ENCODE results near the gene TUSC2. TPM values are rescaled to one million over a fixed set of nuclear protein-coding genes. Genes with fewer than 3 reads are reported as not detected.

TUSC2 gene
- total and polyA plus RNA-seq, 2 of the 13 experiments (the other 11 are each of a cell fraction or from before 2014, with no cell fraction given): 36.7 to 39.1 TPM

- no peak for TF ChIP-seq MAFK (conservative IDR thresholded peaks at IDR 0.05 in 1 of 2, IDR thresholded peaks at IDR 0.05 in 1 of 2; ENCODE audit: low read length in 2 of 2)
- TF ChIP-seq FOXJ3 (CRISPR knock-in tag; IDR thresholded peaks at IDR 0.05; ENCODE audit: borderline replicate concordance): no peak
- TF ChIP-seq ATF1 (CRISPR knock-in tag; IDR thresholded peaks at IDR 0.05): no peak
- no peak for TF ChIP-seq TIGD3 (CRISPR knock-in tag; IDR thresholded peaks at IDR 0.05; ENCODE audit: borderline replicate concordance)
- TF ChIP-seq BHLHE40 (IDR thresholded peaks at IDR 0.05; ENCODE audit: low read length): no peak
- no peak for TF ChIP-seq NFYC (CRISPR knock-in tag; IDR thresholded peaks at IDR 0.05)
- no peak for TF ChIP-seq SP140L (CRISPR knock-in tag; IDR thresholded peaks at IDR 0.05; ENCODE audit: borderline replicate concordance)
- TF ChIP-seq GTF3A (CRISPR knock-in tag; conservative IDR thresholded peaks at IDR 0.05): no peak
- no peak for TF ChIP-seq RERE (CRISPR knock-in tag; IDR thresholded peaks at IDR 0.05; ENCODE audit: low read depth)
- TF ChIP-seq XBP1 (CRISPR knock-in tag; IDR thresholded peaks at IDR 0.05): no peak
- TF ChIP-seq PHB2 (IDR thresholded peaks at IDR 0.05; ENCODE audit: partially characterized antibody): no peak
- no peak for TF ChIP-seq ZBTB33 (CRISPR knock-in tag; IDR thresholded peaks at IDR 0.05)
- peak; percentile 43; the same call in 1 of the 2 replicates for TF ChIP-seq MXD1 (CRISPR knock-in tag; IDR thresholded peaks at IDR 0.05)
- TF ChIP-seq SPEN (CRISPR knock-in tag; IDR thresholded peaks at IDR 0.05; ENCODE audit: low read depth): no peak
- no peak for TF ChIP-seq CBFB (CRISPR knock-in tag; IDR thresholded peaks at IDR 0.05)
- no peak for TF ChIP-seq CCAR2 (optimal IDR thresholded peaks at IDR 0.05; ENCODE audit: low read depth, low read length)
- TF ChIP-seq ZSCAN20 (CRISPR knock-in tag; IDR thresholded peaks at IDR 0.05; ENCODE audit: borderline replicate concordance): no peak
- TF ChIP-seq SP4 (CRISPR knock-in tag; IDR thresholded peaks at IDR 0.05): peak; percentile 68; the same call in 1 of the 2 replicates
- TF ChIP-seq SYNCRIP (IDR thresholded peaks at IDR 0.05; ENCODE audit: insufficient read depth, low read depth, low read length): no peak
- TF ChIP-seq HOXA9 (CRISPR knock-in tag; IDR thresholded peaks at IDR 0.05; ENCODE audit: borderline replicate concordance): no peak; the same call in 1 of the 2 replicates
Measured at GRCh38 chr3:50302095-50303012, 25.7 kb downstream of the TUSC2 start (continued).

Data from HepG2 (cell line).